Tibial nerve (tissue), 3 donors: ENCODE results near the gene LHFPL3.

ENCODE experiments used
- CTCF ChIP-seq, 5 experiments: fragments of 200-600 bp in 3 of 5; fragments of 450-650 bp in 2 of 5; sonication (generic) in 3 of 5; IDR thresholded peaks; one replicate each; pipeline ENCODE4 v1.5.1; 2016 to 2019; ENCODE audit warnings: antibody characterized with exemption in 5 of 5, mild to moderate bottlenecking in 3 of 5, moderate library complexity in 2 of 5
- POLR2A ChIP-seq, 2 donors: fragments of 450-650 bp; IDR thresholded peaks; one replicate each; pipeline ENCODE4 v1.6.1; 2017; ENCODE audit warnings: antibody characterized with exemption in 2 of 2, mild to moderate bottlenecking in 2 of 2, moderate library complexity in 2 of 2

- TF ChIP-seq CTCF (IDR thresholded peaks at IDR 0.05), result no peak
- no peak for TF ChIP-seq POLR2A (IDR thresholded peaks at IDR 0.05)
These were observed 38.0 kb downstream of the LHFPL3 start for GRCh38 chr7:104366390-104366789.
